Gastroesophageal sphincter (tissue), 3 donors: ENCODE results near the gene HS1BP3.

ENCODE experiments used
- POLR2AphosphoS5 ChIP-seq: sonication (generic); formaldehyde crosslinking; IDR thresholded peaks from one replicate; pipeline ENCODE4 v1.6.1; 2017; ENCODE audit warnings: antibody characterized with exemption
- TF ChIP-seq, protein P1 (sequence below), 4 experiments: fragments of 200-600 bp in 2 of 4; fragments of 450-650 bp in 2 of 4; sonication (generic) in 1 of 4; IDR thresholded peaks; one replicate each; pipeline ENCODE4 v1.5.1; 2017 to 2019; ENCODE audit warnings: antibody characterized with exemption in 4 of 4, mild to moderate bottlenecking in 2 of 4, moderate library complexity in 2 of 4

- TF ChIP-seq POLR2AphosphoS5 = no peak
- TF ChIP-seq, protein P1, sequence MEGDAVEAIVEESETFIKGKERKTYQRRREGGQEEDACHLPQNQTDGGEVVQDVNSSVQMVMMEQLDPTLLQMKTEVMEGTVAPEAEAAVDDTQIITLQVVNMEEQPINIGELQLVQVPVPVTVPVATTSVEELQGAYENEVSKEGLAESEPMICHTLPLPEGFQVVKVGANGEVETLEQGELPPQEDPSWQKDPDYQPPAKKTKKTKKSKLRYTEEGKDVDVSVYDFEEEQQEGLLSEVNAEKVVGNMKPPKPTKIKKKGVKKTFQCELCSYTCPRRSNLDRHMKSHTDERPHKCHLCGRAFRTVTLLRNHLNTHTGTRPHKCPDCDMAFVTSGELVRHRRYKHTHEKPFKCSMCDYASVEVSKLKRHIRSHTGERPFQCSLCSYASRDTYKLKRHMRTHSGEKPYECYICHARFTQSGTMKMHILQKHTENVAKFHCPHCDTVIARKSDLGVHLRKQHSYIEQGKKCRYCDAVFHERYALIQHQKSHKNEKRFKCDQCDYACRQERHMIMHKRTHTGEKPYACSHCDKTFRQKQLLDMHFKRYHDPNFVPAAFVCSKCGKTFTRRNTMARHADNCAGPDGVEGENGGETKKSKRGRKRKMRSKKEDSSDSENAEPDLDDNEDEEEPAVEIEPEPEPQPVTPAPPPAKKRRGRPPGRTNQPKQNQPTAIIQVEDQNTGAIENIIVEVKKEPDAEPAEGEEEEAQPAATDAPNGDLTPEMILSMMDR (IDR thresholded peaks at IDR 0.05) = no peak
Observed at GRCh38 chr2:20667531-20668401, 16.9 kb upstream of the HS1BP3 start.
